Neural progenitor cell (in vitro differentiated cells): Measurements from ENCODE around the gene CHRM4. TPM values are rescaled to one million over a fixed set of nuclear protein-coding genes. Genes with fewer than 3 reads are reported as not detected.
A peak's percentile ranks its signal among the peaks of the same experiment; 100 is the strongest.

Source experiments
- DNase-seq: peaks from one replicate; pipeline ENCODE4 v3.0.0-alpha.2; 2016; ENCODE audit warnings: low spot score
- H2AFZ ChIP-seq: fragments of 200-600 bp; sonication (generic); replicated peaks from 2 replicates; pipeline ENCODE4 v1.6.1; 2016; ENCODE audit warnings: antibody characterized with exemption
- H3F3A ChIP-seq: fragments of 200-600 bp; sonication (generic); 2 replicates; pipeline ENCODE4 v1.6.1; 2016; ENCODE audit warnings: antibody characterized with exemption, low read depth
- H3K27ac ChIP-seq: fragments of 200-600 bp; sonication (generic); 2 replicates; pipeline ENCODE4 v1.5.1; 2016; ENCODE audit warnings: mild to moderate bottlenecking
- H3K27me3 ChIP-seq: fragments of 200-600 bp; sonication (generic); 2 replicates; pipeline ENCODE4 v1.6.1; 2016; ENCODE audit warnings: mild to moderate bottlenecking, moderate library complexity
- H3K36me3 ChIP-seq: fragments of 200-600 bp; sonication (generic); 2 replicates; pipeline ENCODE4 v1.5.1; 2016
- H3K4me1 ChIP-seq: fragments of 200-600 bp; sonication (generic); 2 replicates; pipeline ENCODE4 v1.6.1; 2016; ENCODE audit warnings: mixed run types
- H3K4me2 ChIP-seq: fragments of 200-600 bp; sonication (generic); 2 replicates; pipeline ENCODE4 v1.6.1; 2016
- H3K4me3 ChIP-seq: fragments of 200-600 bp; sonication (generic); 2 replicates; pipeline ENCODE4 v1.5.1; 2016
- H3K79me2 ChIP-seq: fragments of 200-600 bp; sonication (generic); 2 replicates; pipeline ENCODE4 v1.6.1; 2016; ENCODE audit warnings: low read depth
- H3K9ac ChIP-seq: fragments of 200-600 bp; sonication (generic); 2 replicates; pipeline ENCODE4 v1.6.1; 2016
- H3K9me3 ChIP-seq: fragments of 200-600 bp; sonication (generic); 2 replicates; pipeline ENCODE4 v1.5.1; 2016; ENCODE audit warnings: low read depth
- H4K20me1 ChIP-seq: fragments of 200-600 bp; sonication (generic); 2 replicates; pipeline ENCODE4 v1.6.1; 2016; ENCODE audit warnings: low read depth
- H3K27ac Mint-ChIP-seq: 3 replicates; pipeline ENCODE4 v1.8.0; 2021; ENCODE audit warnings: mixed read lengths
- H3K27me3 Mint-ChIP-seq: 2 replicates; pipeline ENCODE4 v1.8.0; 2022; ENCODE audit warnings: low read depth, mild to moderate bottlenecking, inconsistent platforms, moderate library complexity, mixed read lengths; ENCODE audit not compliant: insufficient read depth
- H3K36me3 Mint-ChIP-seq: 3 replicates; pipeline ENCODE4 v1.8.0; 2021; ENCODE audit warnings: mixed read lengths
- H3K4me1 Mint-ChIP-seq: 3 replicates; pipeline ENCODE4 v1.8.0; 2021; ENCODE audit warnings: mixed read lengths
- H3K4me3 Mint-ChIP-seq: 3 replicates; pipeline ENCODE4 v1.8.0; 2021; ENCODE audit warnings: mild to moderate bottlenecking, moderate library complexity, mixed read lengths
- H3K9me3 Mint-ChIP-seq: 3 replicates; pipeline ENCODE4 v1.8.0; 2020; ENCODE audit warnings: mixed read lengths
- EZH2 ChIP-seq: fragments of 200-600 bp; sonication (generic); IDR thresholded peaks from 2 replicates; pipeline ENCODE4 v1.6.1; 2017; ENCODE audit warnings: antibody characterized with exemption, mild to moderate bottlenecking, moderate library complexity
- EZH2phosphoT487 ChIP-seq: fragments of 200-600 bp; sonication (generic); IDR thresholded peaks from 2 replicates; pipeline ENCODE4 v1.6.1; 2017; ENCODE audit warnings: antibody characterized with exemption
- total RNA-seq: library from RNA; depleted of rRNA; stranded (reverse); fragments of >200 nt; gene quantifications from 2 replicates; pipeline ENCODE4 v1.2.3, GENCODE V29; 2015; ENCODE audit warnings: low replicate concordance
- TF ChIP-seq, protein P1 (sequence below): fragments of 200-600 bp; sonication (generic); IDR thresholded peaks from 2 replicates; pipeline ENCODE4 v1.5.1; 2017; ENCODE audit warnings: antibody characterized with exemption, mild to moderate bottlenecking

CHRM4 gene
- total RNA-seq, 1 donor from 2014 or later, result not detected

- H2AFZ ChIP-seq, result no peak overlapping the region
Measured at GRCh38 chr11:46382646-46383403, 8.8 kb downstream of the CHRM4 start.

DNA sequence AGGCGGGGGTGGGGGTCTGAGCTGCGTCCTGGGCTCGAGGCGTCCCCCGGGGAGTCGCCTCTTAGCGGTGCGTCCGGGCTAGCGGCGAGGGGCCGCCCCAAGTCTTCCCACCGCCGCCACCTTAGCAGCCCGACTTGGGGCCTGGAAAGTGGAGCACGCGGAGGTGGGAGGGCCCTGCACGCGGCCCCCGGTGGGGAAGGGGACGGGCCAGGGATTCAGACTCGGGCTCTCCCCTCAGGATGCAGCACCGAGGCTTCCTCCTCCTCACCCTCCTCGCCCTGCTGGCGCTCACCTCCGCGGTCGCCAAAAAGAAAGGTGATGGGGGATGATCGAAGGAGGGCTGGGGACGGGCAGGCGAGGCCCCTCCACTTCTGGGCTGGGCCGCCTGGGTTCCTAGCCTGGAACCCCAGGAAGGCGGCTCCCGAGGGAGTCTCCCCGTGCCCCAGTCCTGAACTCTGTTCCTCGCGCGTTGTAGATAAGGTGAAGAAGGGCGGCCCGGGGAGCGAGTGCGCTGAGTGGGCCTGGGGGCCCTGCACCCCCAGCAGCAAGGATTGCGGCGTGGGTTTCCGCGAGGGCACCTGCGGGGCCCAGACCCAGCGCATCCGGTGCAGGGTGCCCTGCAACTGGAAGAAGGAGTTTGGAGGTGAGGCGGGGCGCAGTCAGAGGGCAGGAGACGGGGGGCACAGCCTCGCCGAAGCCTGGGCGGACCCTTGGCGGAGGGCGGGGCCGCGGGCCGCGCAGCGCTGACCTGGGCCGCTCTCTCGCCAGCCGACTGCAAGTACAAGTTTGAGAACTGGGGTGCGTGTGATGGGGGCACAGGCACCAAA, 9.5 kb downstream of the CHRM4 start:
- Mint-ChIP-seq H3K36me3 (peaks cover 16% of the 10 kb centered on the region), H3K27ac (no peak overlapping the region), H3K4me3 (peak overlapping the region; percentile 89), H3K9me3 (no peaks in the 10 kb centered on the region), H3K27me3 (peaks cover 13% of the 10 kb centered on the region), H3K4me1 (peaks cover 29% of the 10 kb centered on the region)
- Histone ChIP-seq H2AFZ (no peak overlapping the region), H3F3A (peaks cover 38% of the 10 kb centered on the region), H3K9ac (peak overlapping the region; percentile 89), H3K4me3 (peak overlapping the region; percentile 88), H3K79me2 (peaks cover 16% of the 10 kb centered on the region), H4K20me1 (peaks cover 47% of the 10 kb centered on the region), H3K9me3 (no peaks in the 10 kb centered on the region), H3K27me3 (peaks cover 4% of the 10 kb centered on the region), H3K36me3 (no peaks in the 10 kb centered on the region), H3K4me1 (peaks cover 22% of the 10 kb centered on the region), H3K27ac (peak overlapping the region; percentile 85), H3K4me2 (peak overlapping the region; percentile 93)
- DNase-seq, result peak; percentile 62
- TF ChIP-seq EZH2phosphoT487, result no peak
- TF ChIP-seq, protein P1, sequence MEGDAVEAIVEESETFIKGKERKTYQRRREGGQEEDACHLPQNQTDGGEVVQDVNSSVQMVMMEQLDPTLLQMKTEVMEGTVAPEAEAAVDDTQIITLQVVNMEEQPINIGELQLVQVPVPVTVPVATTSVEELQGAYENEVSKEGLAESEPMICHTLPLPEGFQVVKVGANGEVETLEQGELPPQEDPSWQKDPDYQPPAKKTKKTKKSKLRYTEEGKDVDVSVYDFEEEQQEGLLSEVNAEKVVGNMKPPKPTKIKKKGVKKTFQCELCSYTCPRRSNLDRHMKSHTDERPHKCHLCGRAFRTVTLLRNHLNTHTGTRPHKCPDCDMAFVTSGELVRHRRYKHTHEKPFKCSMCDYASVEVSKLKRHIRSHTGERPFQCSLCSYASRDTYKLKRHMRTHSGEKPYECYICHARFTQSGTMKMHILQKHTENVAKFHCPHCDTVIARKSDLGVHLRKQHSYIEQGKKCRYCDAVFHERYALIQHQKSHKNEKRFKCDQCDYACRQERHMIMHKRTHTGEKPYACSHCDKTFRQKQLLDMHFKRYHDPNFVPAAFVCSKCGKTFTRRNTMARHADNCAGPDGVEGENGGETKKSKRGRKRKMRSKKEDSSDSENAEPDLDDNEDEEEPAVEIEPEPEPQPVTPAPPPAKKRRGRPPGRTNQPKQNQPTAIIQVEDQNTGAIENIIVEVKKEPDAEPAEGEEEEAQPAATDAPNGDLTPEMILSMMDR, result no peak
- TF ChIP-seq EZH2, result no peak

More at GRCh38 chr11:46382646-46383403, 8.8 kb downstream of the CHRM4 start:
- peaks cover 19% of the 10 kb centered on the region for H3K27me3 Mint-ChIP-seq
- Histone ChIP-seq H3K36me3 (no peaks in the 10 kb centered on the region), H4K20me1 (peaks cover 52% of the 10 kb centered on the region), H3K27me3 (peaks cover 12% of the 10 kb centered on the region), H3K4me1 (peaks cover 22% of the 10 kb centered on the region), H3K27ac (no peak overlapping the region), H3K4me2 (peak overlapping the region; percentile 93), H3K9ac (no peak overlapping the region), H3K79me2 (peaks cover 16% of the 10 kb centered on the region), H3K9me3 (no peaks in the 10 kb centered on the region), H3K4me3 (peak overlapping the region; percentile 88), H3F3A (peaks cover 38% of the 10 kb centered on the region)
- H3K4me1 Mint-ChIP-seq, result peaks cover 32% of the 10 kb centered on the region
- H3K27ac Mint-ChIP-seq, result no peak overlapping the region
- peak overlapping the region; percentile 89 for H3K4me3 Mint-ChIP-seq
- TF ChIP-seq EZH2 (no peak), EZH2phosphoT487 (no peak)
- TF ChIP-seq, protein P1, result peak; percentile 71
- H3K36me3 Mint-ChIP-seq, result peaks cover 9% of the 10 kb centered on the region
- H3K9me3 Mint-ChIP-seq, result peaks cover 2% of the 10 kb centered on the region
- DNase-seq, result peak; percentile 72

DNA sequence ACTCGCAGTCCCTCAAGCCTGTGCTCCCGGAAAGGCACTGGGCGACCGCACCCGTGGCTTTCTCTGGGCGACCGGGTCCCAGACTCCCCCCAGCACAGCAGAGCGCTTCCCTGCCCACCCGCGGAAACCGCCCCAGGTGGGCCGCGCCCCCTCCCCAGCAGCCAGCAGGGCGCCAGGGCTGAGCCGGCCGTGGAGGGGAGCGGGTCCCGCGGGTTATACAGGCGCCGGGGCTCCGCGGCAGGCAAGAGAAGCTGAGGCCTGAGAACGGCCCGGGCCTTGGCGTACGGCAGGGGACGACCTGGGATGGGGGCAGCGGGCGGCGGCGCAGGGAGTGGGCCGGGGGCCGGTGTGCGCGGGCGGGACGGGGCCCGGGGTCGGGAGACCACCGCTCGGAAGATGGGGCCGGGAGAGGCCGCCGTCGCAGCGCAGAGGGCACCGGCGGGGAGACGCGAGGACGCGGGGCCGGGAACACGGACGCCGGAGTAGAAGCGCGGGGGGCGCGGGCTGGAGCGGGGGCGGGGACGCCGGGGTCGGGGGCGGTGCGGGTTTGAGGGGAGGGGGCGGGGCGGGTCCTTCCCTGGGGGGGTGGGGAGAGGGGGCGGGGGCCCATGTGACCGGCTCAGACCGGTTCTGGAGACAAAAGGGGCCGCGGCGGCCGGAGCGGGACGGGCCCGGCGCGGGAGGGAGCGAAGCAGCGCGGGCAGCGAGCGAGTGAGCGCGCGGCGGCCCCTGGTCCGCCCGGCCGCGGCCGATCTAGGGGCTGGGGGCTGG, 10.3 kb downstream of the CHRM4 start, which contains the start of gene MDK:
MDK (plus strand) TSS at position 622 of the 771 bp plus-strand sequence. CDS start 389 bp downstream, outside the sequence.
- Histone ChIP-seq H2AFZ (no peak within 1 kb of the TSS), H3K9ac (peak within 1 kb of the TSS; percentile 89), H3K4me2 (peak within 1 kb of the TSS; percentile 93), H3K79me2 (peaks cover 16% of the 10 kb centered on the region), H3K4me1 (peaks cover 22% of the 10 kb centered on the region), H3K27me3 (no peaks in the 10 kb centered on the region), H4K20me1 (peaks cover 47% of the 10 kb centered on the region), H3K36me3 (no peaks in the 10 kb centered on the region), H3F3A (peaks cover 38% of the 10 kb centered on the region), H3K9me3 (no peaks in the 10 kb centered on the region), H3K4me3 (peak within 1 kb of the TSS; percentile 88), H3K27ac (peak within 1 kb of the TSS; percentile 90)
- TF ChIP-seq EZH2phosphoT487 (no peak), EZH2 (no peak)
- TF ChIP-seq, protein P1, result no peak
- H3K4me1 Mint-ChIP-seq, result peaks cover 26% of the 10 kb centered on the region
- peaks cover 16% of the 10 kb centered on the region for H3K36me3 Mint-ChIP-seq
- DNase-seq, result peak; percentile 91
- peak within 1 kb of the TSS; percentile 74 for H3K27ac Mint-ChIP-seq
- no peaks in the 10 kb centered on the region for H3K9me3 Mint-ChIP-seq
- H3K4me3 Mint-ChIP-seq, result peak within 1 kb of the TSS; percentile 89
- peaks cover 7% of the 10 kb centered on the region for H3K27me3 Mint-ChIP-seq
